Colonic mucosa (tissue), 4 donors: ENCODE measurements around the gene INPP5A. TPM values are rescaled to one million over a fixed set of nuclear protein-coding genes. Genes with fewer than 3 reads are reported as not detected.

Source experiments
- DNase-seq: peaks from one replicate; pipeline ENCODE4 v3.0.0-alpha.2; 2020
- H3K27ac ChIP-seq: fragments of 200-600 bp; one replicate; pipeline ENCODE4 v1.8.0; 2021
- H3K27me3 ChIP-seq: fragments of 200-600 bp; one replicate; pipeline ENCODE4 v1.8.0; 2021
- H3K36me3 ChIP-seq: fragments of 200-600 bp; one replicate; pipeline ENCODE4 v1.8.0; 2021
- H3K4me1 ChIP-seq: fragments of 200-600 bp; one replicate; pipeline ENCODE4 v1.8.0; 2021; ENCODE audit warnings: mild to moderate bottlenecking
- H3K4me3 ChIP-seq: fragments of 200-600 bp; one replicate; pipeline ENCODE4 v1.8.0; 2021
- H3K9ac ChIP-seq, 2 donors: one replicate each; pipeline ENCODE4 v1.7.0; 2013; ENCODE audit warnings: control low read depth in 2 of 2, low read depth in 2 of 2, low read length in 2 of 2
- H3K9me3 ChIP-seq: fragments of 200-600 bp; one replicate; pipeline ENCODE4 v1.8.0; 2021
- CTCF ChIP-seq: fragments of 200-600 bp; IDR thresholded peaks from one replicate; pipeline ENCODE4 v1.8.0; 2022; ENCODE audit warnings: antibody characterized with exemption, mild to moderate bottlenecking
- intact Hi-C: fragments of 100-400 bp; cut with DNase I; formaldehyde crosslinking; loops from one replicate; pipeline ENCODE4 v1.14.1; 2022
- total RNA-seq, 2 donors: library from RNA; stranded (reverse); fragmentation: NEBNext Ultra II Directional in 1 of 2; extraction: Animal tissue kit (Norgen Biotek cat#: 25700) in 1 of 2; gene quantifications; one replicate each; pipeline ENCODE4 v1.2.1, GENCODE V29; 2021
- donor health status: healthy.
- donor health status: DM: no; HTN: no; CAD: no.
- donor health status: DM: no; HTN: no; CAD: no.

Gene INPP5A
- total RNA-seq, 2 donors from 2014 or later: 29.9 to 41.5 TPM

- H3K9ac ChIP-seq: no peak overlapping the region
- no peaks in the 10 kb centered on the region for H3K4me1 ChIP-seq
- no peak overlapping the region for H3K27ac ChIP-seq
- DNase-seq: no peak
- no peak overlapping the region for H3K4me3 ChIP-seq
- intact Hi-C loops: no loop called here
- no peaks in the 10 kb centered on the region for H3K9me3 ChIP-seq
- TF ChIP-seq CTCF: no peak
- no peaks in the 10 kb centered on the region for H3K36me3 ChIP-seq
- no peaks in the 10 kb centered on the region for H3K27me3 ChIP-seq
Observed at GRCh38 chr10:132616170-132616995, 78.8 kb downstream of the INPP5A start.

- no peaks in the 10 kb centered on the region for H3K9me3 ChIP-seq
- H3K27me3 ChIP-seq: no peaks in the 10 kb centered on the region
- H3K4me3 ChIP-seq: no peak overlapping the region
- intact Hi-C loops: no loop called here
- no peak overlapping the region for H3K9ac ChIP-seq
- no peak for DNase-seq
- H3K27ac ChIP-seq: no peak overlapping the region
- no peaks in the 10 kb centered on the region for H3K36me3 ChIP-seq
- H3K4me1 ChIP-seq: no peaks in the 10 kb centered on the region
- TF ChIP-seq CTCF: no peak
Observed at GRCh38 chr10:132616996-132617736, 79.6 kb downstream of the INPP5A start.

- Histone ChIP-seq H3K27me3 (no peaks in the 10 kb centered on the region), H3K9ac (no peak overlapping the region), H3K36me3 (no peaks in the 10 kb centered on the region), H3K9me3 (no peaks in the 10 kb centered on the region), H3K4me1 (no peaks in the 10 kb centered on the region), H3K27ac (no peak overlapping the region), H3K4me3 (no peak overlapping the region)
- no peak for TF ChIP-seq CTCF
- no peak for DNase-seq
- intact Hi-C loops: no loop called here
Observed at GRCh38 chr10:132617737-132618052, 80.1 kb downstream of the INPP5A start.

- TF ChIP-seq CTCF: no peak
- H3K9me3 ChIP-seq: no peaks in the 10 kb centered on the region
- H3K9ac ChIP-seq: no peak overlapping the region
- no peaks in the 10 kb centered on the region for H3K27me3 ChIP-seq
- no peaks in the 10 kb centered on the region for H3K36me3 ChIP-seq
- DNase-seq: no peak
- H3K27ac ChIP-seq: no peak overlapping the region
- H3K4me1 ChIP-seq: no peaks in the 10 kb centered on the region
- intact Hi-C loops: no loop called here
- no peak overlapping the region for H3K4me3 ChIP-seq
Observed at GRCh38 chr10:132618158-132618919, 80.8 kb downstream of the INPP5A start.

- no peaks in the 10 kb centered on the region for H3K4me1 ChIP-seq
- no peaks in the 10 kb centered on the region for H3K27me3 ChIP-seq
- H3K9ac ChIP-seq: no peak overlapping the region
- no peak for DNase-seq
- intact Hi-C loops: no loop called here
- H3K27ac ChIP-seq: no peak overlapping the region
- no peak for TF ChIP-seq CTCF
- H3K4me3 ChIP-seq: no peak overlapping the region
- H3K36me3 ChIP-seq: no peaks in the 10 kb centered on the region
- H3K9me3 ChIP-seq: no peaks in the 10 kb centered on the region
Observed at GRCh38 chr10:132619927-132620326, 82.3 kb downstream of the INPP5A start.
